GM21786 (cell line): ENCODE measurements around the gene COTL1.
A peak's percentile ranks its signal among the peaks of the same experiment; 100 is the strongest.

Source experiments
- ATAC-seq: cut with Tn5 transposase; IDR thresholded peaks from one replicate; pipeline ENCODE4 v1.9.1; 2021; ENCODE audit not compliant: unreplicated experiment

The COTL1 gene

GRCh38 chr16:84614968-84615813, 2.7 kb downstream of the COTL1 start:
- ATAC-seq = no peak

DNA sequence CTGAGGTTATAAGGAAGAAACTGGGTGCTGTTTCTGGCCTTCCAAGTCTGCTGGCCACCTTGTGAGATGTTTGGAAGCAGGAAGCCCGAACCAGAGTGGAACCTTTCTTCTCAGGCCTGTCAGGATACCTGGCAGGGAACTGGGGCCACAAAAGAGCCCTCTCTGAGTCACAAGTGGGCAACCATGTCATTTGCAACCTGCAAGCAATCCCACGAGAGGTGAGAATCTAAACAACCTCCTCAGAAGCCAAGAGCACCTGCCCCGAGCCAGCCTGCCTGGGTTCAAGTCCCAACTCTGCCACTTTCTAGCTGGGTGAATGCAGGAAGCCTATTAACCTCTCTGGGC, 3.3 kb downstream of the COTL1 start:
- no peak for ATAC-seq

- ATAC-seq = no peak
These were observed 3.8 kb downstream of the COTL1 start for GRCh38 chr16:84614073-84614459.

GRCh38 chr16:84613408-84614072, 4.3 kb downstream of the COTL1 start:
- no peak for ATAC-seq

DNA sequence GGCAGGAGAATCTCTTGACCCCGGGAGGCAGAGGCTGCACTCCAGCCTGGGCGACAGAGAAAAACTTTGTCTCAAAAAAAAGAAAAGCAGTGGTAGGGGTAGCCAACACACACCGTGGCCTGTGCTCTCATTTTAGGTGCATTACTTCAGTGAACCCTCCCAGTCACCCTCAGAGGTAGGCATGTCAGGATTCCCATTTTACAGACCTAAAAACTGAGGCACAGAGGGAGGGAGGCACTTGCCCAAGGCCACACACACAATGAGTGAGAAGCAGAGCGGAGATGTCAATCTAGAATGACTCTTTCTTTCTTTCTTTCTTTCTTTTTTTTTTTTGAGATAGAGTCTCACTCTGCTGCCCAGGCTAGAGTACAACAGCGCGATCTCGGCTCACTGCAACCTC, 5.2 kb downstream of the COTL1 start:
- ATAC-seq = no peak

- ATAC-seq = no peak
These were observed 6.8 kb downstream of the COTL1 start for GRCh38 chr16:84611041-84611440.

- ATAC-seq = no peak
These were observed 7.5 kb downstream of the COTL1 start for GRCh38 chr16:84610376-84610775.

DNA sequence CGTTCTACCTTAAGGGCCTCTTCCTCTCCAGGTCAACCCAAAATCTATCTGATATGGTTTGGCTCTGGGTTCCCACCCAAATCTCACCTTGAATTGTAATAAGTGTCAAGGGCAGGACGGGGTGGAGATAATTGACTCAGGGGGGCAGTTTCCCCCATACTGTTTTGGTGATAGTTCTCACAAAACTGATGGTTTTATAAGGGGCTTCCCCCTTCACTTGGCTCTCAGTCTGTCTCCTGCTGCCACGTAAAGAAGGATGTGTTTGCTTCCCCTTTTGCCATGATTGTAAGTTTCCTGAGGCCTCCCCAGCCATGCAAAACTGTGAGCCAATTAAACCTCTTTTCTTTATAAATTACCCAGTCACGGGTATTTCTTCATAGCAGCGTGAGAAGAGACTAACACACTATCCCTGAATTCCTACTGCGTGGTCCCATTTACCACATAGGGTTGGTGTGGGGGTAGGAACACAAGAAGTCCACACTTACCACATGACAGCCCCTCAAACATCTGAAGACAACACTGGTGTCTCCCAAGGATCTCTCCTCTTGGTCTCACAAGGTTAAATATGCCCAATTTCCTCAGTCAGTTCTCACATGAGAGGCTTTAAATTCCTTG, 8.2 kb downstream of the COTL1 start:
- no peak for ATAC-seq

DNA sequence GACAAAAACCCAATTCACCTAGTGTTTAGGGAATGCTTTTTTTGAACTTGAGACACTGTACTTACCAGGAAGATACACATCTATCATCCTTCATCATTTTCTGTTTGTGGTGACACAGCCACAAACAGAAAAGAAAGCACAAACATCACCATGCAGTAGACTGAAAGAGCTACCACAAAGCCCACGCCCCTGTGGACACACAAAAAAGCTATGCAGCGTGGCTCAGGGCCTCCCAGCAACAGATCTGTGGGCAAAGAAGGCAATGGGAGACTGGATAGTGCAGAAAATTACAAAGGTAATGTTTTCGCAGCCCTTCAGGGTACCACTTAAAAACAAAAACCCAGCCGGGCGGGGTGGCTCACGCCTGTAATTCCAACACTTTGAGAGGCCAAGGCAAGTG, 9.6 kb downstream of the COTL1 start:
- ATAC-seq = no peak

- peak; percentile 53 for ATAC-seq
These were observed 10.2 kb downstream of the COTL1 start for GRCh38 chr16:84607694-84608093.

GRCh38 chr16:84607061-84607460, 10.8 kb downstream of the COTL1 start:
- ATAC-seq = no peak

- no peak for ATAC-seq
These were observed 11.6 kb downstream of the COTL1 start for GRCh38 chr16:84606081-84606875.

GRCh38 chr16:84605339-84605848, 12.5 kb downstream of the COTL1 start:
- no peak for ATAC-seq

GRCh38 chr16:84604477-84605013, 13.3 kb downstream of the COTL1 start:
- no peak for ATAC-seq

DNA sequence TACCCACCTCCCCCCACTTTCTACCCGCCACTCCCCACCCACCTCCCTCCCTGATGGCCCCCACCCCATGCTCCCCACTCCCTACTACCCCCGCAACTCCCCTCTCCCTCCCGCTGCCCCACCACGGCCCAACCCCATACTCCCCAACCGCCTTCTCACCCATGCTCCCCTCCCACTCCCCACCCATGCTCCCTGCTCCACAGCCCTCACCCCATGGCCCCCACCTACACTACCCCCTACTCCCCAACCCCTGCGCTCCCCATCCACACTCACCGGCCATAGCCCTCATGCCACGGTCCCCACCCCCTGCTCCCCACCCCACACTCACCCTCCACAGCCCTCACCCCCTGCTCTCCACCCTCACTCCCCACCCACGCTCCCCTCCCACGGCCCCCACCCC, 13.9 kb downstream of the COTL1 start:
- ATAC-seq = no peak

DNA sequence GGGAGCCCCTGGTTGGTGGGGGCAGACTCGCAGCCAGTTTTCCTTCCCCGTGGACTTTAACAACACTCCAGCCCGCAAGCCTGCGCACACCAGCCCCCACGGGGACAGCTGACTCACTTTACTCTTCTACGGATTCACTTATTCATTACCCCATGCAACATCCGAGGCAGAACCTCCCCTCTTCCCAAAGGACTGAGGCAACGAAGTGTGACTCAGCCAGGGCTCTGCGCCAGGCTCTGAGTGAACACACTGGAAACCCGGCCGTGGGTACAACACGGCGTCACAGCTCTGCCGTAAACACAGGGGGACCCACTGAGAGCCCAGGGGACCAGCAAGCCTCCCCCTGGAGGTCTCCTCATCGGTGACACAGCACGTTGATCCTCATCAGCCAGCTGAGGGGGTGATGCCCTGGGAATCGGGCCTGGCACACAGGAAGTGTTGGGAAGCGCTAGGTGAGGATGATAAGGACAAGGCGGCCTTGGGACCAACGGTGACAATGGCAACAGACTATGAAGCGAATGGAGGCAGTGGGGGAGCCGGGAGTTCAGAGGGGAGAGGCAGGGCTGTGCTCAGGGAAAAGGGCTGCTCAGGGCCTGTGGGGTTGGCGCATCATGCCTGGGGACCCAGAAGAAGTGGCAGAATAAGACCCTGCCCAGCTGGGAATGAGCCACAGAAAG, 14.6 kb downstream of the COTL1 start:
- ATAC-seq = no peak

- peak; percentile 75 for ATAC-seq
These were observed 17.3 kb downstream of the COTL1 start for GRCh38 chr16:84600343-84601229.

DNA sequence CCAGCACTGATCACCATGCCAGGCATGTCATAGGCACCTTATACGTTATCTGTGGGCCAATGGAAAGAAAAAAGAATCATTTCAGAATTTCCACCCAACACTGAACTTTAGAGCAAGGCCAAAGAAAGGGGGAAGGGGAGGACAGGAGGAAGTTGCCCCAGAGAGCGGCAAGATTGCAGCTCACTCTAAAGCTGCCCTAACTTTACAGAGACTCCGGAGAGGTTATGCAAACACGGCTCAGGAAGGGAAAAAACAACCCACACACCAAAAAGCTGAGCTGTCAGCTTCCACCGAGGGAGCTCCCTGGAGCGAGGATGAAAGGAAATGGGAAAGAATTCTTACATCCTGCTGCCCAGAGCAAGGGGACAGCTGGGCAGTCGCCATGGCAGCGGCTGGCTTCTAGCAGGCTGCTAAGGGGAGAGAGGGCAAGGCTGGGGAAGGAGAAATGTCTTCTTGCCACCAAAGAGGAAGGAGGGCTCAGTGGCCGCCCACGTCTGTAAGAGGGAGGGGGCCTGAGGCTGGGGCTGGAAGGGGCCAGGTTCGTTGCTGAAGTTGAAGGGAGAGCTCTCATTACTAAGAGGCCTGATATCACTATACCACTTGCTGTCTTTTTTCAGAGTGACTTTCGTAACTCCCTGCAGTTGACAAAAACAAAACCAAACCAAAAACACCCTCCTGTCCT, 18.2 kb downstream of the COTL1 start:
- no peak for ATAC-seq

DNA sequence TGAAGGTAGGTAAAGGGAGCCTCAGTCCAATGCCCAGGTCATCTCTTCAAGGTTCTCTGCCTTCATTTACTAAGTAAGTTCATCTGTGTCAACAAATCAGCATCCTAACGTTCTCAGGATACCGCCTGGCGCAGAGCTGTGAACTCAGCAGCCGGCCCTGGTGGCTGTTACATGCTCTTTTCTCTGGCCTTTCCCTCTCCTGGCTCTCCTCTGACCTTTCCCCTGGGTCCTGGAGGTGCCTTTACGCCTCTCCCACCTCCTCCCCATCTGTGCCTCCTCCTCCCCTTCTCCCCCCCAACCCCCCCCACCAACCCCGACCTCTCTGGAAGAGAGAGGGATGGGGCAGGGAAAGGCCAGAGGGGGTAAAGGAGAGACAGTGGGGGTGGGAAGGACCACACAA, 19.5 kb downstream of the COTL1 start:
- ATAC-seq = no peak
